Measurements from ENCODE around the gene ALOXE3.

ALOXE3 gene

DNA sequence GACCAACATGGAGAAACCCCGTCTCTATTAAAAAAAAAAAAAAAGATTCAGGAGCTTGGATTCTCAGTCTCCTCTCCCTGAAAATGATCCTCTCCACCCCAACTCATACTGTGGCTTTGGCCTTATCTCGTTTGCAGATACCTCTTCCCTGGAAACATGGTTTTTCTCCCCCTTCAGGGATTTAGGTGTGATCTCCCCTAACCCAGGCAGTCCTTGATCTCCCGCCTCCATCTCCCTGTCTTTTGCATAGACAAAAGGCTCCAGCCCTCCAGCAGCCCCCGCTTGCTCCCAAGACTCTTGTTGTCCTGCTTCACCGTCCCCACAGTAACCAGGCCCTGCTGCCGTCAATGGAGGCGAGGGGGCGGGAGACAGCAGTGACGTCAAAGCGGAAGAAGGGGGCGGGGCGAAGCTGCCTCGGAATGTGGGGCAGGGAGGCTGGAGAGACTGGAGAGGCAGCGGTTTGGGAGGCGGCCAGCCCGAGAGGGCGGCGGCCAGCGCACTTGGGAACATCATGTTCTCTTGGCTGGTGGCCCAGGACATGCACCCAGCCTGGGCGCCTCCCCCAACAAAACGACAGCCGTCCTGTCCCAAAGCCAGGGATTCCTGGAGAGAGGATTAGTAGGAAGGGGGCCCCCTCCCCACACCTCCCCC lies 35.8 kb upstream of the ALOXE3 start:
- DNase-seq (ENCODE audit: low read depth in 2 of 2) = peak; percentile 77 to 93

DNA sequence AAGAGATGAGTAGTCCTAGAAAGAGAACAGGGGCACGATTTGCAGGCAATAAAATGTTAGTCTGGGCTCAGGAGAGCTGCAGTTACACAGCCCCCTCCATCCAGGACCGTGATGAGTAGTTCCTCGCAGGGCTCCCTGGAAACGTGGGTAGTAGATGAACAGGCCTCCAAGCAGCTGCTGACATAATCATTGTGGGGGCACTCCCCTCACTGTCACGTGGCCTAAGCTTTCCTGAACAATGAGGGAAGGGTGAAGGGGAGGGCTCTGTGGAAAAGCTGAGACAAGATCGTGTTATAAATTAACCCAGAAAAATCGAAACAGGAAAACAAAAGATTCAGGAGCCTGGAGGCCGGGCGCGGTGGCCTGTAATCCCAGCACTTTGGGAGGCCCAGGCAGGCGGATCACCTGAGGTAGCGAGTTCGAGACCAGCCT lies 35.2 kb upstream of the ALOXE3 start:
- no peak for DNase-seq (ENCODE audit: low read depth in 2 of 2)

DNA sequence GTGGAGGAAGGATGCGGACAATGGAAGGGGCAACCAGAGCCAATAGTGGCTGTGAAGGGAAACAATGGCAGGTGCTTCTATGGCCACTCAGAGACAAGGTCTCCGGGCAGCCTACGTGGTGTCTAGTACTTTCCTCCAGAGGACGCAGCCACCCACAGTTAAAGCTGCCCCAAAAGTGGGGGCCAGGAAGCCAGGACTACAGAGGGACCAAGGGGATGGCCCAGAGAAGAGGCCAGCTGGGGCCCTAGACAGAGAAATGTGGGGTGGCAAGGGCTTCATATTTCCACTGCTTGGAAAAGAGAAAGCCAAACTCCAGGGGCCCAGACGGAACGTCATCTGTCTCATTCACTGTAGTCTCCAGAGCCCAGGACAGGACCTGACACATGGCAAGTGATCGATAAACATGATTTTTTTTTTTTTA lies 34.7 kb upstream of the ALOXE3 start:
- no peak for DNase-seq (ENCODE audit: low read depth in 2 of 2)

DNA sequence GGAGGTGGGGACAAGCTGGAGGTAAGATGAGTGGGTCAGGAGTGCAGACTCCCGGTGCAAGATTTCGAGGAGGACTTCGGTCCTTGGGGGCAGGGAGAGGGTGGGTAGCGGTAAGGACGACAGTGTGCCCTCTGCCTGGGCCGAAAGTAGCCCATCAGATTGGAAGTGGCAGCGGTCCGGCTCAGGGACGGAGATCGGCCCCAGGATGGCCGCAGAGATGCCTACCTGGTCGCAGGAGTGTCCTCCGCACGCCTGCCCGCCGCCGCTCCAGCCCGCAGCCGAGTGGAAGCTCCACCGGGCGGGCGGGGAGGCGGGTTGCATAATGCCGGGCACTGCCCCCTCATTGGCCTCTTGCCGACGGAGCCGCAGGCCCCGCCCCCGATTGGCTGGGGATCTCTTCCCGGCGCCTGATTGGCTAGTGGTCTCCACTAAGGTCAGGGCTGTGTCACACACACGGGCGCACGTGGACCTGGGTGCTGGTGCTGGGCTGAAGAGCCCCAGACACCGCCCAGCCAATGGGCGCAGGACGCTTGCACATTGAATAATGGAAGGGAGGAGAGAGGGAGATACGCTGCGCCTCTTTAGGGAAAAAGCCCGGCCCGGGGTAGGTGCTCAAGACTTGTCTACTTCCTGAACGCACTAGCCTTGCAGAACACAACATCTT lies 33.9 kb upstream of the ALOXE3 start, which contains the start of gene PER1:
Gene PER1, minus strand, starts transcription at position 293 of the 664 bp plus-strand sequence. CDS start 1,698 bp downstream, outside the sequence.
- DNase-seq (ENCODE audit: low read depth in 2 of 2) = peak; percentile 74 to 94

DNA sequence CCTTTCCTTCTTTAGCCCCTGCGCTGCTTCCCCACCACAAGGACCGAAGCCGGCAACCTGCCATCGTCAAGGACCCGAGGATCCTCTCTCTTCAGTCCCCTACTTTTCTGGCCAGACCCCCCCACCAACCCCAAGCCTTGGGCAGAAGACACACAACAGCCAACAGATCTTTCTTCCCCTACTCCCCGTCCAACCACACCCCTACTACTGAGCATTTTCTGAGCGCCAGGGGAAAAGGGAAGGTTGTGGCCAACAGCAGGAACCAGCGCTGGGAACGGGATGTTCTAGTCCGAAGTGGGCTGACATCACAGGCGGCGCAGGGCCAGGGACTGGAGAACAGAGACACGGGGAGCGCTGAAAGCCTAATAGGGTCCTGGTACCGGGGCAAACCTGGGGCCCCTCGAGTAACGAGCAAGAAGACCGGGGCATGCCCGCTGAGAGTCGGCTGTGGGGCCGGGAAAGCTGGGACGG lies 33.4 kb upstream of the ALOXE3 start:
- DNase-seq (ENCODE audit: low read depth in 2 of 2) = no peak

DNA sequence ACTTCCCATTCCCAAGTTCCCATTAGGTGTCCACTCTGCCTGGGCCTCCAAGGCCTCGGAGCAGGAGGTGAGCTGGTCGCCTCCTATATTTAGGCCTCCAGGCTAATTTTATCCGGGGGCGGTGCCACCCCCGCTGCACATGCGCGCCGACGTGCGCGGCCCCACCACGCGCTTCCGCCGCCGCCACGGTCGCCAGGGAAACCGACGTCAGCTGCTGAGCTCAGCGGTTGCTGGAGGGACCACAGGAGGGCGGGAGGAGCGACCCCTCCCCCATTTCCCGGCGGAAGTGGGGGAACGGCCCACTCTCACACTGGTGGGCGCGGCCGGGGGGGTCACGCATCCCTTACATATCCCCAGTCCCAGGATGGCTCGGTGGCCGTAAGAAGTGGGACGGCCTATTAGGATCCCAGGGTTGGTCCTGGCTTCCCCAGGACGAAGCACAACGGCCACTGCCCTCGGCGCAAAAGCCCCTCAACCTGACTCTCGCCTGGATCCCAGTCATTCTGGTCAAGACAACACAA lies 32.9 kb upstream of the ALOXE3 start:
- DNase-seq (ENCODE audit: low read depth in 2 of 2) = peak; percentile 74 to 85

DNA sequence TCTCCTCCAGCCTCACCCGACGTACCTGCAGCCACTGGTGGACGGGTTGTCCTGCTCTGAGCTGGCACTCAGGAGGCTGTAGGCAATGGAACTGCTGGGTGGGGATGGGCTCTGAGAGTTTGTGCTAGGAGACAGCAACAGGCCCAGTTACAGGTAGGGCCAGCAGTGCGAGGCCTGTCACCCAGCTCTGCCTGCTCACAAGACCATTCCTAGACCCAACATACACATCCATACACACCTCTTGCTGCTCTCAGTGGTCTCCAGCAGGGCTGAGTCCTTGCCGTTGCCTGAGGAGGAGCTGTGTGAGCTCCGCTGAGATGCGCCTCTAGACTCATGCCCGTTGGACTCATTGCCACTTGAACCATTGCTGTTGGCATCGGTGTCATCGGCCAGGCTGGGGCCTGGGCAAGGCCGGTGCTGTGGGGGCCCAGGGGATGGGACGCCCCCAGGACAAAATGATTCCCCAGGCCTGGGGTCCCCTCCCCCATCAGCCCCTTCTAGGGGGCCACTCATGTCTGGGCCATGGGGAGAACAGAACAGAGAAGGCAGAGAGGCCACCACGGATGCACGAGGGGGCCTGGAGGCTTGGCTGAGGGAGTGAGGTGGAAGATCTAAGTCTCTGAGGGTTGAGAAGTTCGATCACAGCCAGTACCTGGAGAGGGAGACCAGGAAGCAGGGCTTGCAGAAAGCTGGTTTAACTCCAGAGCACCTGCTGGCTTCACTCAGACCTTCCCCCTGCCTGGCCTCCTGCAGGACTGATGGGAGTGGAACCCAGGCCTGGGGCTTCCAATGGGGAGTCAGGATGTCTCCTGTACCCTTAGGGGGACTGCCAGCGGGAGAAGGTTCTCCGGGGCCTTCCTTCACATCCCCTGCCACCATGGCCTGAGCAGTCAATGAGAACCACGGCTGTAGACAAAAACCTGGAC lies 32.1 kb upstream of the ALOXE3 start:
- no peak for DNase-seq (ENCODE audit: low read depth in 2 of 2)

DNA sequence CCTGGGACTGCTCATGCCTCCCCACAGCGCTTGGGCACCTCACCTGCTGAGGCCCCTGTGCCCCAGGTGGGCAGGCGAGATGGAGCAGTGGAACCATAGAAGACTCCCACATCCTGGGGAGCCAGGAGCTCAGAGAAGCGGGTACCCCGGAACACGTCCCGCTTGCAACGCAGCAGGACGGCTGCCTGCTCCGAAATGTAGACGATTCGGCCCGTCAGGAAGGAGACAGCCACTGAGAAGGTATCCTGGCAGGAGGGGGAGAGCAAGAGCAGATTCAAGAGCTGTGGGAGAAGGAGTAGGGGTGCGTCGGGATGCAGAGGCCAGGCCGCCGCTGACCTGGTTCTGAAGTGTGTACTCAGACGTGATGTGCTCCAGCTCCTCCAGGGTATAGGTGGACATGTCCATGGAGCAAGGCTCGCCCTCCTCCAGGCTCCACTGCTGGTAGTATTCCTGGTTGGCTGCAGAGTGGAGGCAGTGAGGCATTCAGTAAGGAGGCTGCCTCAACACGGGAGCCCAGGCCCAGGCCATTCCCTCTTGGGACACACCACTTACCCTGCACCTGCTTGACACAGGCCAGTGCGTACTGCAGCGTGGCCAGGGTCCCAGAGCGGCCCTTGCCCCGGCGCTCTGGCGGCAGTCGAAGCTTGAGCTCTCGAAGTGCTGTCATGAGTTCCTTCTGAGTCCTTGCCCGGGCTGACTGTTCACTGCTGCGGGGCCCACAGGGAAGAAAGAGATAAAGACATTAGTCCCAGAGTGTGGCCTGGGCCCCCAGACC lies 31.3 kb upstream of the ALOXE3 start:
- DNase-seq (ENCODE audit: low read depth in 2 of 2) = no peak

DNA sequence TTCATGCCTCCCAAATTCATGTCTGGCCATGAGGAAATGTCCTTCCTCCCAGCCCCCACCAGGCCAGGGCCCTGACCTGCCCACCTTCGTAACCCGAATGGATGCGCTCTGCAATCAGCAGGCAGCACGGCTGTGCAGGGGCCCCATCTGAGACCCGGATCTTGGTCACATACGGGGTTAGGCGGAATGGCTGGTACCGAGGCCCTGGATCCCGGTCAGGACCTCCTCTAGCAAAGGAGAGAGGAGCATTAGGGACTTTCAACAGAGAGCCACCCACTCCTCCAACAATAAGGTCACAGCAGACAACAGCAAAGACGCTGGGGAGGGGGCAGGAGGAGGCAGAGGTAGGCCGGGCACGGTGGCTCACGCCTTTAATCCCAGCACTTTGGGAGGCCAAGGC lies 30.2 kb upstream of the ALOXE3 start:
- DNase-seq (ENCODE audit: low read depth in 2 of 2) = no peak

DNA sequence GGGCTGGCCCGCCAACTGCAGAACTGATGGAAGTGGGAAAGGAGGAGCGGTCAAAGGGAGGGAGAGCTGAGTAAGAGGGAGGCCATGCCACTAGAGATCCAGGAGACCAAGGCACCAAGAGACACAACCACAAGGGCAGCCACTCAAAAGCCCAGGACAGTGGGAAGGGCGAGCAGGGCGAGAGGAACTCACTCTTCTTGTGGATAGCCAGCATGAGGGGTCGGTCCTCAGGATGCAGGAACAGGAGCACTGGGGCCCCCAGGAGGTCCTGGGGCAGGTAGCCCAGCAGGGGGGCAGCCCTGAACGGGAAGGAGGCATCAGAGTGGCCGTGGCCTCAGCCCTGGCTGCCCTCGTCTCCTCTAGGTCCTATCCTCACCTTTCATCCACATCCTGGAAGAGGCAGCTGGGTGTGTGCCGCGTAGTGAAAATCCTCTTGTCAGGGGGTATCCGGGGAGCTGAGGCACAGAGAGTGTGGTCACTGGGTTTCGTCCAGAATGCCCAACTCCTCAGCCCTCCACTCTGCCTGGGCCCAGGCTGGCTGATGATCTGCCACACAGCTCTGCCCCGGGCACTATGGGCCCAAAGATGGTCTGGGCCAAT lies 29.6 kb upstream of the ALOXE3 start:
- DNase-seq (ENCODE audit: low read depth in 2 of 2) = no peak

DNA sequence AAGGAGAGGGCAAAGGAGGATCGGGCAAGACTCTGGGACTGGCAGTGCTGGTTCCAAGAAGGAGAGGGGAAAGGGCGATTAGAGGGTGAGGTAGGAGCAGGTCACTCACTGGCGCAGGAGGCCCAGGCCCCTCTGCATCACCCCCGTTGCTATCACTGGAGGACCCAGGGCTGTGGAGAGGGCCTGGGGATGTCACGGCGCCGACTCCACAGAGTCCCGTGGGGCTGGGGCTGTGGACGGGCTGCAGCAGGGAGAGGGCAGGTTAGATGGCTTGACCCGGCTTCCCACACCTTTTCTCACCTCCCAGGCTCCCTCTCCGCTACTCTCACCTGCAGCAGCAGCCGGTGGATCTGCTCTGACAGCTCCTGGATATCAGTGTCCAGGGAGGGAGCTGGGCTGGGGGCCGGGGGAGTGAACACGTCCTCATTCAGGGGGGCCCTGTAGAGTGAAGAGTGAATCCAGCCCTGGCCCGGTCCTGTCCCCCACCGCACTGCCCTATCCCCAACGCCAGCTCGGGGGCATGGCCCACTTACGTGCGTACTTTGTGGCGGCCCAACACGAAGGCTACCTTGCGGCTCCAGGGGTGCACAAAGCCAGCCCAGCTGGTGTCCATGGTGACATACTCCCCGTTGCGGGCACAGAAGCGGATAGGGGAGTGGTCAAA lies 29.0 kb upstream of the ALOXE3 start:
- DNase-seq (ENCODE audit: low read depth in 2 of 2) = no peak

DNA sequence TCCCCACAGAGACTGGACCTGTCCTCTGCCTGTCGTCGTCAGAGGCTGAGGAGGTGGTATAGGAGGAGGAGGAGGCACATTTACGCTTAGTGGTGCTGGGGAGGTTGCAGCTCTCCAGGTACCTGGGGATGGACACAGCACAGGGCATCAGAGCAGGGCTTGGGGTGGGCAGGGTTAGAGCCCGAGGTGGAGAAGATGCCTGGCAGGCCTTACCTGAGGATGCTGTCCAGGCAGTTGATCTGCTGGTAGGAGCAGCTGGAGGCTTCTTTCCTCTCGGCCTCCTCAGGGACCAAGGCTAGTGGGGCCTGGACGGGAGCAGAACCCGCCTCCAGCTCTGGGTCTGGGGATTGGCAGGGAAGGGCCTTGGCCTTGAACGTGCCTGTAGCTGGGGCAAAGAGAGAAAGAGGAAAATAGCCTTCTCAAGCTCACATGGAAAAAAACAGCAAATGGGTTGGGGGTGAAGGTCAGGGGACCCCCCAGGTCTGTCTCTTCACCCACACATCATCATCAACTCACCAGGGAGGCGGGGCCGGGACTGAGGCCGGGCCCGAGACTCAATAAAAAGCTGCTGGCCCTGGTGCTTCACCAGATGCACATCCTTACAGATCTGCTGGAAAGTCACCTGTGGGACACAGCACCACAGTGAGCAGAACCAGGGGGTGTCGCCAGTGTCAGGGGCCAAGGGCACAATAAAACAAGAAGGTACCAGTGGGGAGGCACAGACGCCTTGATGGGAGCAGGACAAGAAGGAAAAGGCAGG lies 28.2 kb upstream of the ALOXE3 start:
- no peak for DNase-seq (ENCODE audit: low read depth in 2 of 2)

DNA sequence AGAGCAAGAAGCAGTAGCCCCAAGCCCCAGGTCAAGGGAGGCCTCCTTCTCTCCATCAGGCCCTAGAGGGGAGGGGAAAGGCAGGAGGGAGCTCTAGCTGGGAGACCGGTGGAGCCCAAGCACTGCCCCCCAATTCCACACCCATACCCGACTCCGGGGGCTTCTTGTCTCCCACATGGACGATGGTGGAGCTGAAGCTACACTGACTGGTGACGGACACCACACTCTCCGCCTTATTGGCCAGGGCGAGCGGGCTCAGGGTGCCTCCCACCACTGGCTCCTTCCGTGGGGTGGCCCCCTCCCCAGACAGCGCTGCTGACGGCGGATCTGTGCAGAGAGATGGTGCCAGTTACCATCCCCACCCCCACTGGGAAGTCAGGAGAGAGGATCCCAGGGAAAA lies 27.5 kb upstream of the ALOXE3 start:
- no peak for DNase-seq (ENCODE audit: low read depth in 2 of 2)

DNA sequence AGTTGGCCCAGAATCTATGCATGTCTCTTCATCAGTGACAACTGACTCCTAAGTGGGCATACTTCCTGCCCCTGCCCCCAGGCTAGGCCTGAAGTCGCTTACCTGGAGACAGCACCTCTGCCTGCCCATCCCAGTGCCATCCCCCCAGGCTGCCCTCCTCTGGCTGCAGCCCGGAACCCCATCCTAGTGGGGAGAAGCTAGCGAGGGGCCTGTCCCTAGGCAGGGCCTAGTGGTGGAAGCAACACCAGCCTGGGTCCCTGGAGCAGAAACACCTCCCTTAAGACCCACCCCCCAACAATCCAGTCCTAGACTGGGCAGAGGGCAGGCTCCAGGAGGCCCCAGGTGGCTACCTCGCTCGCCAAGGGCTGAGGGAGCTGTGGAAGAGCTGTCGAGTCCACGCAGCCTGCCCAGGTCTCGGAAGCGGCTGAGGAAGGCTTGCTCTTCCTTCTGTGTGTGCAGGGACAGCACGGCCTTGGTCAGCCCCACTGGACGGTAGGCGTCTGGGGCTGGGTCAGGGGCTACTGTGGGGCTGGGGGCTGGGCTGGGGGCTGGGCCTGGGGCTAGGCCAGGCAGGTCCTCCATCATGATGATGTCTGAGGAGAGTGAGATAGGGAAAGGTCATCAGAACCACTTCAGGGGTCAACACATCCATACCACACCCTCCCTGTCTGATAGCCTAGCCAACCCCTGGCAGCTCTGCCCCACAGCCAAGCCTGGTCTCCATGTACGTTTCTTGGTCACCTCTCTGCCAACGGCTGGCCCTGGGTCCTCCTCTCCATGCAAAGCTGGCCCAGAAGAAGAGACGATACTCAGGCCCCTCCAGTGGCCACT lies 26.3 kb upstream of the ALOXE3 start:
- DNase-seq (ENCODE audit: low read depth in 2 of 2) = no peak

DNA sequence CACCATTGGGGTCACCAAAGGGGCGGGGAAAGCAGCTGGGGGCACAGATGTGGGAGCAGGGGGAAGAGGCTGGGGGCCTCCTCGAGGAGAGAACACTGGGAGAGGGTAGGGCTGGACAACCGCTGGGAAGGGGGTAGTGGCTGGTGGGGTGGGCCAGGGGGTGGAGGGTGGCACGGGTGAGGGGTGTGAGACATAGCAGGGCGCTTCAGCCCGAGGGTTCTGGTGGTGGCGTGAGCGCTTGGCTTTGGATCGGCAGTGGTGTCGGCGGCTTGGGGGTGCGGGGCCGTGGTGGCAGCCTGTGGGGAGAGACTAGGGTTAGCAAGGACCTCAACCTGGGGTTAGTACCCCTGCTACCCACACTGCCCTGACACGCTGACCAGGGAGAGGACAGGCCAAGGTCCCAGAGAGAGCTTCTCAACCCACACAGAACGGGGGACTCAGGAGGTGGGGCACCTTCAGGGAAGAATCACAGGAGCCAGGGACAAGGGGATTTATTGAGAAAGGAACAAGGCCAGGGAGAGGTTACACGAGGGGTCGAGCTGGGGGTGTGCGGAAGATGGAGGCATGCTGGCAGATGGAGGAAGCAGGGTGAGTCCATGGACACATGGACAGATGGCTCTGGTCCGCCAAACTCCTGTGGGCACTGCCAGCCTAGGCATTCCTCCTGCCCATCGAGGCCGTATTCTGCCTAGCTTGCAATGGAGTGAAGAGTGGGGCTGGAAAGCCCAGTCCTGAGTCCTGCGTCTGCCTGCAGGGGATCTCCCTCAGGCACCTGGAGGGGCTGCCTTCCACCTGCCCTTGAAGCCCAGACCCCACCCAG lies 25.5 kb upstream of the ALOXE3 start:
- DNase-seq (ENCODE audit: low read depth in 2 of 2) = no peak

DNA sequence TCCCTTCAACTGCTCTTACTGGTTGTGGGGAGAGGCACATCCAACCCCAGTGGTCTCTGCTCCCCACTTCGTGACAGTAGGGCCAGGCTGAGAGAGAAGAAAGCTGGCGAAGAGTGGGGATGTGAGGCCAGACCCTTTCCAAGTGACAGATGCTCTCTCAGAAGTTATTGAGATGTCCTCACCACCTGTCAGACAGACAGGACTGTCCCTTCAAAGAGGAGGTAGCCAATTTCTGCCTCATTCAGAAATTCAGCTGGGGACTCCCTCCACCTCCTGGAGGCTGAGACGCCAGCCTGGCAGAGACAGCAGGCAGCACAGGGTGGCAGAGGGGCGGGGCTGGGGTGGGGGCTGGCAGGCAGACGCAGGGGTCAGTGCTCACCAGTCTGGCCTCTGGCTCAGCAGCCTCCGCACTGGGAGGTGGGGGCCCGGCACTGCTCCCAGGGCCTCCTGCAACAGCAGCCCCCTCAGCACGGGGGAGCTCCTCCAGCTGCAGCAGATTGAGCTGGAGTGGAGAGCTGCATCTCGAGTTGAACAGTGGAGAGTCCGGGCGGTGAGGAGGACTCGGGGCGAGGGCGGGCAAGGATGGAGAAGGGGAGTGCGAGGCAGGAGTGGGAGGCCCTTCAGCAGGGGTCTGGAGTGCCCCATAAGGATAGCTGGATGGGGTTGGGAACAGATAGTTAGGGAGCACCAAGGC lies 24.7 kb upstream of the ALOXE3 start:
- no peak for DNase-seq (ENCODE audit: low read depth in 2 of 2)

Data from stimulated activated CD4-positive, alpha-beta T cell treated with anti-CD3 and anti-CD28 coated beads, Interleukin-12 subunit alpha, Interleukin-12 subunit beta, amount 100 ng/mL, for 24 hours (primary cell).